GM19328 (cell line): ENCODE results near the gene FOXD2.
A peak's percentile ranks its signal among the peaks of the same experiment; 100 is the strongest.

Source experiments
- ATAC-seq: cut with Tn5 transposase; IDR thresholded peaks from one replicate; pipeline ENCODE4 v1.9.1; 2021; ENCODE audit warnings: mild to moderate bottlenecking, moderate library complexity; ENCODE audit not compliant: unreplicated experiment

Gene FOXD2

GRCh38 chr1:47437447-47438164 is at the start of gene FOXD2:
Gene FOXD2, plus strand, starts transcription at chr1:47438044. Its CDS starts 92 bp downstream, at chr1:47438136.
- peak; percentile 86 for ATAC-seq

DNA sequence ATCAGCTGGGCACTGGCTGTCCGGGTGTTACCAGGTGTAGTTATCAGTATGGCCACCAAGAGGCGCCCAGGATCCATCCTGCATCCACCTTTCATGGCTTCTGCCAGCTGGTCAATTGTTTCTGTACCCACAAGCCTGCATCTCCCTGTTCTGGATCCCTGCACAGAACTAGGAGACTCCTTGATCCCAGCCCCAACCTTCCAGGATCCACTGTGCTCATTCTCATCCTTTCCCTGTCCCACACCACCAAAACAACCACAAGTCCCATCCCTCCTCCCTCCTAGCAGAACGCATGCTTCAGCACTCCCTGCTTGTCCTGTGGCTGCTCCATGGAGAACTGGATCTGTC is 49.0 kb upstream of the FOXD2 start:
- ATAC-seq, result no peak

GRCh38 chr1:47389731-47390130 is 48.1 kb upstream of the FOXD2 start:
- no peak for ATAC-seq

GRCh38 chr1:47390843-47391242 is 47.0 kb upstream of the FOXD2 start:
- no peak for ATAC-seq

DNA sequence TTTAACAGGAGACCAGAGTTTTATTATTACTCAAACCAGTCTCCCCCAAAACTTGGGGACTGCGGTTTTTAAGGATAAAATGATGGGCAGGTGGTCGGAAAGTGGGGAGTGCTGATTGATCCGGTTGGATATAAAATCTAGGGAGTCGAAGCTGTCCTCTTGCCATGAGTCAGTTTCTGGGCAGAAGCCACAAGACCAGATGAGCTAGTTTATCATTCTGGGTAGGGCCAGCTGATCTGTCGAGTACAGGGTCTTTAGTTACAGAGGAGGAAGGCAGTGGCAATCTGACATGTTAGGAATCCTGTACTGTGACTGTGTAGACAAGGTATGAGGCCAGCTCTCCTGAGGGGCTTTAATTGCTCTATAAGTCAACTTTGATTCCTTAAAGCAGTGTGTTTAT is 44.7 kb upstream of the FOXD2 start:
- ATAC-seq, result no peak

- ATAC-seq, result no peak
Measured at GRCh38 chr1:47395433-47395832, 42.4 kb upstream of the FOXD2 start.

DNA sequence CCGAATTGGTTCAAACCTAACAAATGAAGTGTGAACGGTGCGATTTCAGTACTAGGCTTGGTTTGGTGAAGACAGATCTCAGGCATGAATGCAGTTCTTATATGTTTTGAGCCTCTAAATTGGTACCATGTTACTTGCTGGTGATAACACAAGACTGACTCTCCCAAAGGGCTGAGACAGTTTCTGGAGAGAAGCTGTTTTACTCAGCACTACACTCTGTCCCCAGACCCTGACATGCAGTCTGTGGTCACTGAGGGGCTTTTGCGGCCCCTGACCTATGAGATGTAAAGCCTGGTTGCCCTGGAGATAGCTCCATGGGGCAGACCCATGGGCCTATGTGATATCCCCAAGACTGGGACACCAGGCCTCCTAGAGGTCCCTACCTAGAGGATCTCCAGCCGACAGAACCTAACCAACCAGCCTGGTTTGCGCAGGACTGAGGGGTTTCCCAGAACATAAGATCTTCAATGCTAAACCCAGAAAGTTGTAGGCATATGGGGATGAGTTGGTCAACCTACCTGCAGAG is 41.1 kb upstream of the FOXD2 start:
- no peak for ATAC-seq

DNA sequence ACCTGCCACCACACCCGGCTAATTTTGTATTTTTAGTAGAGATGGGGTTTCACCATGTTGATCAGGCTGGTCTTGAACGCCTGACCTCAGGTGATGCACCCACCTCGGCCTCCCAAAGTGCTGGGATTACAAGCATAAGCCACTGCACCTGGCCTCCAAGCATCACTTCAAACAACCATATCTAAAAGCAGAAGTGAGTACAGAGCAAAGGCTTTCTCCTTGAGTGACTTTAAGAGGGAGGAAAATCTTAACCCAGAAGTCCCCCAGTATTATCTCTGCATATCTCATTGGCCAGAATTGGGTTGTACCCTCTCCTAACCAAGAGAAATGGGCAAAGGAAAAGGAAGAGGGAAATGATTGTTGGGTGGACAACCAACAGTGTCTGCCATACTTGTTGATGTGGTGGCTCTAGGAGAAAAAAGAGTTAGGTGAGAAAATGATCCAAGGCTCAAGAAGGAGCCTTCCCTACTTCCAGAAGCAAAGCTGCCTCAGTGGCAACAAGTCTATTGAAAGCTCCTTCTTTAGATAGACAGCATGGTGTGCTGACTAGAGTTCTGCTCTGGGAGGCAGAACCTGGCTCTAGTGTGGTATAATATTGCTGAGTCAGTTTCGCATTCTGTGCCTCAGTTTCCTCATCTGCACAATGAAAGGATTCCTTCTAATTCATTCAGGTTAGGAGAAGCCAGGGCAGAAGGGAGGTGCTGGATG is 38.6 kb upstream of the FOXD2 start:
- no peak for ATAC-seq

- no peak for ATAC-seq
Measured at GRCh38 chr1:47399846-47400155, 38.0 kb upstream of the FOXD2 start.

DNA sequence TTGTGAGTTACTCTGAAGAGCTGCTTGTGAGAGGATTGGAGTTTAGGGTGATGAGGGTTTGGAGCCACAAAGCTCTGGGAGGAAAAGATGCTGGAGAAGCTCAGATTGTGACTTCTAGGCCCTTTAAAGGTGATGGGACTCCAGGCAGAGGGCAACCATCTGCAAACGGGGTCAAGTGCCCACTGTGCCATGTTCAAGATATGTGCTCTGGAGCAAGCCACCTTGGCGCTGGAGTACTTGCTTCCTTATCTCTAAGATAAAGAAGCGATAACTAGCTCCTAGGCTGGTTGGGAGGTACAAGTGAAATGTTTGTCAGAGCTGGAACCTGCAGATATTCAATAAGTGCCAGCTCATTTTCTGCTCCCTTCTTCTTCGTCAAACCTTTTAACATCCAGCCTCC is 36.1 kb upstream of the FOXD2 start:
- ATAC-seq, result no peak

- no peak for ATAC-seq
Measured at GRCh38 chr1:47402591-47402990, 35.3 kb upstream of the FOXD2 start.

GRCh38 chr1:47403321-47403910 is 34.4 kb upstream of the FOXD2 start:
- ATAC-seq, result no peak

DNA sequence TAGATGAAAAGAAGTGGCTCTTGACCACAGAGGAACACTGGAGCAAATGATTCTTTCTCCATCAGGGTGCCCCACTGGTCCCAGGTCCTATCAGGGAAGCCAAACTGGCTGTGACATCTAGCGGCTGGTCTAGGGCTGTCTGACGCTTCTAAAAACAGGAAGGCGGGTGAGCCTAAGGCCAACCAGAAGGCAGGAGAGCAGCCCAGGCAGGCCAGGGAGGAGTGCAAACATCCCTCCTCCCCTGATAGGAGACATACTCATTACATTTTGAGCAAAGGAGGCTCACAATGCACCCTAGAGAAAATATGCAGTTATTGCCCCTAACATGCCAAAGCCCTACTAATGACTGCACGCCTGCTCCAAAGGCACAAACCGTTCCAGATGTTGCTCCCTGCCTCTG is 32.1 kb upstream of the FOXD2 start:
- ATAC-seq, result no peak

DNA sequence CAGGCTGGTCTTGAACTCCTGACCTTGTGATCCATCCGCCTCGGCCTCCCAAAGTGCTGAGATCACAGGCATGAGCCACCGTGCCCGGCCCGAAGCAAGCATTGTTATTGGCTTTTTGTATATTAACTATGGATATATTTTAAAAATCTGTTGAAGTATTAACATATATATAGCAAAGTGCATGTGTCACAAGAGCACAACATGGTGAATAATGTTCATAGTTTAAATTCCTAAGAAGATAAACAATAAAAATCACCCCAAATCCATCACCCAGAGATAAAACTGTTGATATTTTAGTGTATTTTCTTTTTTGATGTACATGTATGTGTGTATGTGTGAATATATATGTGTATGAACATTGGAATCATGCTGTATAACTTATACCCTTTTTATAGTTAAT is 30.9 kb upstream of the FOXD2 start:
- no peak for ATAC-seq

- no peak for ATAC-seq
Measured at GRCh38 chr1:47407481-47407880, 30.4 kb upstream of the FOXD2 start.

- ATAC-seq, result no peak
Measured at GRCh38 chr1:47409311-47410067, 28.4 kb upstream of the FOXD2 start.

DNA sequence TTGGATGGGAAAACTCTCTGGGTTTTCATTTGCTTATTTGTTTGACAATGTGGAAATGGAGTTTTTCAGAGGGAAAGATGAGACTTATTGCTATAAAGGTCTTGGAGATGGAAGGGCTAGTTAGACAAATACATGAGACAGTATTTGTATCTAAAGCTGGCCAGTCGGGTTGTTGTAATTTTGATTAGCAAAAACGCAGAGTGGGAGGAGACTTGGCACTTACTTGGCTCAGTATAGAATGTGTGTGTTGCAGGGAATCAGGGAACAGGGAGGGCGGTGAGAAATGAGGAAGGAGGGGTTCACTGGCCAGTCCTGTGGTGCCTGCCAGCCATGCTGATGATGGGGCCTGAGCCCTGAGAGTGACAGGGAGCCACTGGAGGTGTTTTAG is 27.8 kb upstream of the FOXD2 start:
- no peak for ATAC-seq

DNA sequence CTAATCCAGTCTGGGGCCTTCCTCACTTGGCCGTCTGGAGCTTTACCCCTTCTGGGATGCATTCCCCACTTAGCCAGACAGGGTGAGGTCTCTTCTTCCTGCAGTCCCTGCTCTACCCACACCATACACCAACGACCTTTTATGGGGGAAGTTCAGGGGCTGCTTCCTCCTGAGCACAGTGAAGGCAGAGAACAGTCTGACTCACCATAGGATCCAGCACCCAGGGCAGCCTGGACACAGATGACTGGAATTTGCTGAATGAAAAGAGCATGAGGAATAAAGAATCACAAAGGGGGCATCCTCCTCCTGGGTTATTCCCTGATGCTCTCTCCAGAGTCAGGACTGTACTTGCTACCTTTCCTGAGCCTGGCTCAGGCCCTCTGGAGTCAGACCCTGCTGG is 26.4 kb upstream of the FOXD2 start:
- no peak for ATAC-seq

DNA sequence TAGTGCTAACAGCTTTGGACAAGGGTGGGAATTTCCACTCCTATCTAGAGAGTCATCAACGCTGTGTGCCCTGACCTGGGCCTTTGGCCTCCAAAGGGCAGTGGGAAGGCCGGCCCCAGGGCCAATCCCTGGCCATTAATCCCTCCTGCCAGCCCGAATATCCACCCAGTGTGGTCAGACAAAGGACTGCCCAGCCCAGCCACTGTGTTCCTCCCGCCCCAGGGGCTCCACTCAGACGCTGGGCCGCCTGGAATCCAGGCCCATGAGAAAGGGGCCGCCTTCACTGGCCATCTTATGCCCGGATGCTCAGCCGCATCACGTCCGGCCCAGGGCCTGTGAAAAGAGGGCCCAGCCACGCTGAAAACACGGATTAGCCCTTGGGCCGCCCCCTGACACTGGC is 25.4 kb upstream of the FOXD2 start:
- ATAC-seq, result no peak

GRCh38 chr1:47415728-47416318 is 22.0 kb upstream of the FOXD2 start, which contains the start of gene FOXE3:
Gene FOXE3, plus strand, starts transcription at chr1:47416285. Its CDS starts 31 bp downstream, at chr1:47416316.
- ATAC-seq, result no peak
